ENCODE data around the gene VWA5B2.

Gene VWA5B2

DNA sequence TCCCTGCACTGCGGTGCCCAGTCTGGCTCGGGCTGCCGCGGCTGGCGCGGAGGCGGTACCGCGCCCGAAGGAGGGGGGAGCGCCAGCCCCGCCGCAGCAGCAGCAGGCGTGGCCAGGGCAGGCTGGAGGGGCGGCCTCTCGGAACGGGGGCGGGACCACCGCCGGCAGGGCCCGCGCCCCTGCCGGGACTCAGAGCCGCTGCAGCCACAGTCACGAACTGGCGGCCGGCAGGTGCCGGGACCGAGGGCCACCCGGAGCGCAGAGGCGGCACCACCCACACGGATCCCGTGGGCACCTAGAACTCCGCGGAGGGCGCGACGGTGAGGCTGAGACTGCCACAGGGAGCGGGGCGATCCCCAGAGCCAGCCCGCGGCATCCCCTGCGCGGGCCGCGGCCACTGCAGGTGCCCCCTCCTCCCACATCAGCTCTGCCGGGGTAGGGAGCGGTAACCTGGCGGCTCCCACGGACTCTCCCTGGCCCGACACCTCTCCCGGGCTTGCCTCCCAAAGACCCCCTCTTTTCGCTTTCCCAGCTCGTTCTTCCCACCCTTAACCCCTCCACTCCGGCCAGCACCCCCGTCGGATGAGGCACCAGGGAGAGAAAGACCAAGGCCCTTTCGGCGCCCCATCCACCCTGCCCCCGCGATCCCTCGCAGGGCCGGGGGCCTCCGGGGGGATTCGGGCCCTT lies at the start of gene VWA5B2:
Gene VWA5B2 (plus strand): TSS at position 192 of the 687 bp plus-strand sequence. CDS start 944 bp downstream, outside the sequence.
- no peak within 1 kb of the TSS for H3K4me3 ChIP-seq (ENCODE audit: low read depth, low read length)
- DNase-seq (ENCODE audit: low read depth): peak; percentile 63
- no peak for TF ChIP-seq MYC (IDR thresholded peaks at IDR 0.05; ENCODE audit: low read depth, low read length)
- TF ChIP-seq, protein P1, sequence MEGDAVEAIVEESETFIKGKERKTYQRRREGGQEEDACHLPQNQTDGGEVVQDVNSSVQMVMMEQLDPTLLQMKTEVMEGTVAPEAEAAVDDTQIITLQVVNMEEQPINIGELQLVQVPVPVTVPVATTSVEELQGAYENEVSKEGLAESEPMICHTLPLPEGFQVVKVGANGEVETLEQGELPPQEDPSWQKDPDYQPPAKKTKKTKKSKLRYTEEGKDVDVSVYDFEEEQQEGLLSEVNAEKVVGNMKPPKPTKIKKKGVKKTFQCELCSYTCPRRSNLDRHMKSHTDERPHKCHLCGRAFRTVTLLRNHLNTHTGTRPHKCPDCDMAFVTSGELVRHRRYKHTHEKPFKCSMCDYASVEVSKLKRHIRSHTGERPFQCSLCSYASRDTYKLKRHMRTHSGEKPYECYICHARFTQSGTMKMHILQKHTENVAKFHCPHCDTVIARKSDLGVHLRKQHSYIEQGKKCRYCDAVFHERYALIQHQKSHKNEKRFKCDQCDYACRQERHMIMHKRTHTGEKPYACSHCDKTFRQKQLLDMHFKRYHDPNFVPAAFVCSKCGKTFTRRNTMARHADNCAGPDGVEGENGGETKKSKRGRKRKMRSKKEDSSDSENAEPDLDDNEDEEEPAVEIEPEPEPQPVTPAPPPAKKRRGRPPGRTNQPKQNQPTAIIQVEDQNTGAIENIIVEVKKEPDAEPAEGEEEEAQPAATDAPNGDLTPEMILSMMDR (IDR thresholded peaks at IDR 0.05; ENCODE audit: low read depth, low read length): no peak
- TF ChIP-seq MAX (IDR thresholded peaks at IDR 0.05; ENCODE audit: low read depth, low read length): no peak
- no peak for TF ChIP-seq POLR2A (IDR thresholded peaks at IDR 0.05; ENCODE audit: extremely low read depth, insufficient read length)

- no peak overlapping the region for H3K4me3 ChIP-seq (ENCODE audit: low read depth, low read length)
- DNase-seq (ENCODE audit: low read depth): no peak
- no peak for TF ChIP-seq POLR2A (IDR thresholded peaks at IDR 0.05; ENCODE audit: extremely low read depth, insufficient read length)
- TF ChIP-seq MAX (IDR thresholded peaks at IDR 0.05; ENCODE audit: low read depth, low read length): no peak
- TF ChIP-seq, protein P1 (IDR thresholded peaks at IDR 0.05; ENCODE audit: low read depth, low read length): no peak
- no peak for TF ChIP-seq MYC (IDR thresholded peaks at IDR 0.05; ENCODE audit: low read depth, low read length)
Observed at GRCh38 chr3:184180165-184180564, 49.2 kb upstream of the VWA5B2 start.

GRCh38 chr3:184181596-184181995 lies 47.8 kb upstream of the VWA5B2 start:
- TF ChIP-seq, protein P1 (IDR thresholded peaks at IDR 0.05; ENCODE audit: low read depth, low read length): no peak
- TF ChIP-seq POLR2A (IDR thresholded peaks at IDR 0.05; ENCODE audit: extremely low read depth, insufficient read length) (no peak), MYC (IDR thresholded peaks at IDR 0.05; ENCODE audit: low read depth, low read length) (no peak), MAX (IDR thresholded peaks at IDR 0.05; ENCODE audit: low read depth, low read length) (no peak)
- no peak for DNase-seq (ENCODE audit: low read depth)
- no peak overlapping the region for H3K4me3 ChIP-seq (ENCODE audit: low read depth, low read length)

- no peak for DNase-seq (ENCODE audit: low read depth)
- H3K4me3 ChIP-seq (ENCODE audit: low read depth, low read length): no peak overlapping the region
- no peak for TF ChIP-seq MYC (IDR thresholded peaks at IDR 0.05; ENCODE audit: low read depth, low read length)
- TF ChIP-seq MAX (IDR thresholded peaks at IDR 0.05; ENCODE audit: low read depth, low read length): no peak
- TF ChIP-seq POLR2A (IDR thresholded peaks at IDR 0.05; ENCODE audit: extremely low read depth, insufficient read length): no peak
- TF ChIP-seq, protein P1 (IDR thresholded peaks at IDR 0.05; ENCODE audit: low read depth, low read length): no peak
Observed at GRCh38 chr3:184183679-184184078, 45.7 kb upstream of the VWA5B2 start.

DNA sequence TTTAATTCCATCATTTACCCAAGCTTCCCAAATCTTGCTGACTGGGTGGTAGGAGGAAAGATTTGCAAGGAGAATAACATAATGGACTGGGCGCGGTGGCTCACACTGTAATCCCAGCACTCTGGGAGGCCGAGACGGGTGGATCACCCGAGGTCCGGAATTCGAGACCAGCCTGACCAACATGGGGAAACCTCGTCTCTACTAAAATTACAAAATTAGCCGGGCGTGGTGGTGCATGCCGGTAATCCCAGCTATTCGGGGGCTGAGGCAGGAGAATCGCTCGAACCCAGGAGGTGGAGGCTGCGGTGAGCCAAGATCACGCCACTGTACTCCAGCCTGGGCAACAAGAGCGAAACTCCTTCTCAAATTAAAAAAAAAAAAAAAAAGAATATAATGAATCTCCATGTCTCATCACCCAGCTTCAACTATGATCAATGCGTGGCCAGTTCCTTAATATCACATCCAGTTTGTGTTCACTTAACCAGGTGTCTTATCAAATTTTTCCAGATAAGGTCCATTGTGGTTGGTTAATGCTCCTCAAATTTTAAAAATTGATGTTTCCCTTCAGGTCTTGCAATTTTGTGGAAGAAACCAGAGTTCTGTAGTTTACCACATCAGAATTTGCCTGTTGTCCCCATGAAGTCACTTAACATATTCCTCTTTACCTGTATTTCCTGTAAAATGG lies 44.7 kb upstream of the VWA5B2 start:
- no peak for DNase-seq (ENCODE audit: low read depth)
- H3K4me3 ChIP-seq (ENCODE audit: low read depth, low read length): peak overlapping the region; percentile 59
- TF ChIP-seq POLR2A (IDR thresholded peaks at IDR 0.05; ENCODE audit: extremely low read depth, insufficient read length): no peak
- TF ChIP-seq MYC (IDR thresholded peaks at IDR 0.05; ENCODE audit: low read depth, low read length): no peak
- TF ChIP-seq MAX (IDR thresholded peaks at IDR 0.05; ENCODE audit: low read depth, low read length): no peak
- TF ChIP-seq, protein P1 (IDR thresholded peaks at IDR 0.05; ENCODE audit: low read depth, low read length): no peak
